Progenitor cell of endocrine pancreas (in vitro differentiated cells): Measurements from ENCODE around the gene NXPH4. TPM values are rescaled to one million over a fixed set of nuclear protein-coding genes. Genes with fewer than 3 reads are reported as not detected.

Experiments used
- DNase-seq: peaks from one replicate; pipeline ENCODE4 v3.0.0; 2021; ENCODE audit warnings: low spot score; ENCODE audit not compliant: unreplicated experiment
- H3K27ac Mint-ChIP-seq: 2 replicates; pipeline ENCODE4 v1.8.0; 2021; ENCODE audit warnings: mild to moderate bottlenecking, moderate library complexity, mixed read lengths
- H3K27me3 Mint-ChIP-seq: 2 replicates; pipeline ENCODE4 v1.8.0; 2021; ENCODE audit warnings: mixed read lengths
- H3K36me3 Mint-ChIP-seq: 2 replicates; pipeline ENCODE4 v1.8.0; 2022; ENCODE audit warnings: mixed read lengths; ENCODE audit not compliant: insufficient read depth
- H3K4me1 Mint-ChIP-seq: 2 replicates; pipeline ENCODE4 v1.8.0; 2021; ENCODE audit warnings: low read depth, mixed read lengths
- H3K4me3 Mint-ChIP-seq: 2 replicates; pipeline ENCODE4 v1.8.0; 2021; ENCODE audit warnings: low read depth, mild to moderate bottlenecking, moderate library complexity, mixed read lengths
- H3K9me3 Mint-ChIP-seq: 2 replicates; pipeline ENCODE4 v1.8.0; 2021; ENCODE audit warnings: low read depth, mixed read lengths
- total RNA-seq: library from RNA; stranded (reverse); gene quantifications from 2 replicates; pipeline ENCODE4 v1.2.1, GENCODE V29; 2021
- TF ChIP-seq, protein P1 (sequence below): fragments of 200-600 bp; sonication (generic); IDR thresholded peaks from one replicate; pipeline ENCODE4 v1.5.0; 2021; ENCODE audit warnings: antibody characterized with exemption, mild to moderate bottlenecking; ENCODE audit not compliant: unreplicated experiment

NXPH4 gene
- total RNA-seq, 1 donor from 2014 or later = 2.0 TPM

- no peak overlapping the region for H3K27ac Mint-ChIP-seq
- TF ChIP-seq, protein P1, sequence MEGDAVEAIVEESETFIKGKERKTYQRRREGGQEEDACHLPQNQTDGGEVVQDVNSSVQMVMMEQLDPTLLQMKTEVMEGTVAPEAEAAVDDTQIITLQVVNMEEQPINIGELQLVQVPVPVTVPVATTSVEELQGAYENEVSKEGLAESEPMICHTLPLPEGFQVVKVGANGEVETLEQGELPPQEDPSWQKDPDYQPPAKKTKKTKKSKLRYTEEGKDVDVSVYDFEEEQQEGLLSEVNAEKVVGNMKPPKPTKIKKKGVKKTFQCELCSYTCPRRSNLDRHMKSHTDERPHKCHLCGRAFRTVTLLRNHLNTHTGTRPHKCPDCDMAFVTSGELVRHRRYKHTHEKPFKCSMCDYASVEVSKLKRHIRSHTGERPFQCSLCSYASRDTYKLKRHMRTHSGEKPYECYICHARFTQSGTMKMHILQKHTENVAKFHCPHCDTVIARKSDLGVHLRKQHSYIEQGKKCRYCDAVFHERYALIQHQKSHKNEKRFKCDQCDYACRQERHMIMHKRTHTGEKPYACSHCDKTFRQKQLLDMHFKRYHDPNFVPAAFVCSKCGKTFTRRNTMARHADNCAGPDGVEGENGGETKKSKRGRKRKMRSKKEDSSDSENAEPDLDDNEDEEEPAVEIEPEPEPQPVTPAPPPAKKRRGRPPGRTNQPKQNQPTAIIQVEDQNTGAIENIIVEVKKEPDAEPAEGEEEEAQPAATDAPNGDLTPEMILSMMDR = no peak
- H3K27me3 Mint-ChIP-seq = peaks cover 76% of the 10 kb centered on the region
- H3K9me3 Mint-ChIP-seq = no peaks in the 10 kb centered on the region
- H3K4me1 Mint-ChIP-seq = peaks cover 18% of the 10 kb centered on the region
- peaks cover 19% of the 10 kb centered on the region for H3K36me3 Mint-ChIP-seq
- DNase-seq = no peak
- H3K4me3 Mint-ChIP-seq = peak overlapping the region; percentile 20
Measured at GRCh38 chr12:57237596-57237931, 21.0 kb downstream of the NXPH4 start.

DNA sequence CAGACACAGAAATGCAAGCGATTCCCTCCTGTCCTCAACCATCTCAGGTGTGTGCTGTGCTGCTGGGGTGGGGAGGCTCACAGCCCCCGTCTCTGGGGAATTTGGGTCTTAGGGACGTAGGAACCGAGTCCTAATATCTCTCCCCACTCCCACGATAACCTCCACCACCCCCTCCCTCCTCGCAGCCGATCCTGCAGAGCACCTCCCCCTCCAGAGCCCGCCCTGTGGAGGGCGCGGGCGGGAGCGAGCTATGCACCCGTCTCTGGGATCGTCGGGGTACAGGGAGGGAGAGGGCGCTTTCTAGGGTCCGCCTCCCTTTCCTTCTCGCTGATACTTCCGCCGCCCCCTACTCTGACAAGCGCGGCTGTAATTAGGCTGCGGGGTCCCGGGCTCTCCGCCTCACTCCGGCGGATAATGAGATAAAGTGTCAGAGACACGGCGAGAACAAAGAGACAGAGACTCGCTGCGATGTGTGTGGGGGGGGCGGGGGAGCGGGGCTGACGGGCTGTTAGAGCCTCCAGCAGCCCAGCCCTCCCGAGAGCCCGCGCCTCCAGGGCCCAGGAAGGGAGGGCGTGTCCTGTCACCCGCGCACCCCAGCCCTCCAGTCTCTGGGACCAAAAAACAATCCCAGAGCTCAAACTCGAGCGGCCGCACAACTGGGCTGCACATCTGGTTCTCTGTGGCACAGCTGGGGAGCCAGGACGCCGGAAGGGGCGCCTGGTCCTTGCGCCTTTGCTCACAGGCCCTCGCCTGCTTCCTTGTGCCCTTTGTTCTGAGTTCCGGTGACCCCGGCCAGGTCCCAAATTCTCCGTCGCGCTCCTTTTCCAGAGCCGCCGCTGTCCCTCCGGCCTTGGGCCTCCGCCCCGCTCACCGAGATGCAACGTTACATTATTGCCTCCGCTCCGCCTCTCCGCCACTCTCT, 21.6 kb downstream of the NXPH4 start:
- peak overlapping the region; percentile 67 for H3K4me3 Mint-ChIP-seq

GRCh38 chr12:57238854-57239554, 22.4 kb downstream of the NXPH4 start:
- peak overlapping the region; percentile 67 for H3K4me3 Mint-ChIP-seq
- H3K9me3 Mint-ChIP-seq = no peaks in the 10 kb centered on the region
- DNase-seq = peak; percentile 89
- peaks cover 11% of the 10 kb centered on the region for H3K36me3 Mint-ChIP-seq
- peak overlapping the region; percentile 89 for H3K27ac Mint-ChIP-seq
- peaks cover 82% of the 10 kb centered on the region for H3K27me3 Mint-ChIP-seq
- TF ChIP-seq, protein P1 = peak; percentile 100
- peaks cover 22% of the 10 kb centered on the region for H3K4me1 Mint-ChIP-seq

More for the DNA sequence above, 21.6 kb downstream of the NXPH4 start:
- TF ChIP-seq, protein P1 = no peak
- H3K27ac Mint-ChIP-seq = no peak overlapping the region
- no peaks in the 10 kb centered on the region for H3K9me3 Mint-ChIP-seq
- H3K36me3 Mint-ChIP-seq = peaks cover 14% of the 10 kb centered on the region
- peaks cover 22% of the 10 kb centered on the region for H3K4me1 Mint-ChIP-seq
- peaks cover 79% of the 10 kb centered on the region for H3K27me3 Mint-ChIP-seq
- DNase-seq = no peak

- peak overlapping the region; percentile 69 for H3K4me3 Mint-ChIP-seq
- peaks cover 22% of the 10 kb centered on the region for H3K4me1 Mint-ChIP-seq
- DNase-seq = no peak
- peaks cover 5% of the 10 kb centered on the region for H3K36me3 Mint-ChIP-seq
- TF ChIP-seq, protein P1 = no peak
- no peaks in the 10 kb centered on the region for H3K9me3 Mint-ChIP-seq
- H3K27me3 Mint-ChIP-seq = peaks cover 82% of the 10 kb centered on the region
- H3K27ac Mint-ChIP-seq = peak overlapping the region; percentile 86
Measured at GRCh38 chr12:57239587-57240065, 23.0 kb downstream of the NXPH4 start.
